ENCODE data around the gene RAPGEF1. TPM values are rescaled to one million over a fixed set of nuclear protein-coding genes. Genes with fewer than 3 reads are reported as not detected.

Gene RAPGEF1
- total RNA-seq, 1 donor from 2014 or later, result 57.9 TPM

GRCh38 chr9:131635892-131636291 is 104.0 kb downstream of the RAPGEF1 start:
- no peak for TF ChIP-seq CTCF (IDR thresholded peaks at IDR 0.05)
- no peak for TF ChIP-seq POLR2AphosphoS5 (IDR thresholded peaks at IDR 0.05; ENCODE audit: insufficient read depth in 1 of 2, low read depth in 1 of 2)
- TF ChIP-seq POLR2A (IDR thresholded peaks at IDR 0.05), result no peak
- H3K9me3 ChIP-seq, result no peaks in the 10 kb centered on the region
- peaks cover 30% of the 10 kb centered on the region for H3K4me1 ChIP-seq
- intact Hi-C loops (cut with DNase I), result no loop called here
- no peak overlapping the region for H3K4me3 ChIP-seq
- DNase-seq (ENCODE audit: extremely low spot score in 2 of 2), result no peak
- H3K27me3 ChIP-seq, result no peaks in the 10 kb centered on the region
- H3K36me3 ChIP-seq, result peaks cover 0 to 9% of the 10 kb centered on the region in 2 donors
- peak overlapping the region; percentile 90 for H3K27ac ChIP-seq

- H3K27me3 ChIP-seq, result no peaks in the 10 kb centered on the region
- peaks cover 24% of the 10 kb centered on the region for H3K4me1 ChIP-seq
- TF ChIP-seq POLR2AphosphoS5 (IDR thresholded peaks at IDR 0.05; ENCODE audit: insufficient read depth in 1 of 2, low read depth in 1 of 2), result peak; percentile 84 to 97
- TF ChIP-seq CTCF (IDR thresholded peaks at IDR 0.05), result no peak
- peak in 1 of 2 donors; percentile 52 for TF ChIP-seq POLR2A (IDR thresholded peaks at IDR 0.05)
- no peak overlapping the region for H3K4me3 ChIP-seq
- H3K9me3 ChIP-seq, result no peaks in the 10 kb centered on the region
- H3K36me3 ChIP-seq, result peaks cover 0 to 9% of the 10 kb centered on the region in 2 donors
- peak overlapping the region; percentile 90 for H3K27ac ChIP-seq
- DNase-seq (ENCODE audit: extremely low spot score in 2 of 2), result no peak
- intact Hi-C loops (cut with DNase I), result no loop called here
Measured at GRCh38 chr9:131635285-131635684, 104.6 kb downstream of the RAPGEF1 start.

- DNase-seq (ENCODE audit: extremely low spot score in 2 of 2), result no peak
- Histone ChIP-seq H3K27ac (peak overlapping the region; percentile 90), H3K27me3 (no peaks in the 10 kb centered on the region), H3K36me3 (peaks cover 0 to 13% of the 10 kb centered on the region in 2 donors), H3K9me3 (no peaks in the 10 kb centered on the region), H3K4me1 (peaks cover 23% of the 10 kb centered on the region), H3K4me3 (no peak overlapping the region)
- intact Hi-C loops (cut with DNase I), result no loop called here
- TF ChIP-seq POLR2A (IDR thresholded peaks at IDR 0.05), result no peak
- TF ChIP-seq POLR2AphosphoS5 (IDR thresholded peaks at IDR 0.05; ENCODE audit: insufficient read depth in 1 of 2, low read depth in 1 of 2), result peak in 1 of 2 donors; percentile 79
- TF ChIP-seq CTCF (IDR thresholded peaks at IDR 0.05), result no peak
Measured at GRCh38 chr9:131633491-131634031, 106.3 kb downstream of the RAPGEF1 start.

- DNase-seq (ENCODE audit: extremely low spot score in 2 of 2), result no peak
- no peak for TF ChIP-seq CTCF (IDR thresholded peaks at IDR 0.05)
- TF ChIP-seq POLR2A (IDR thresholded peaks at IDR 0.05), result no peak
- TF ChIP-seq POLR2AphosphoS5 (IDR thresholded peaks at IDR 0.05; ENCODE audit: insufficient read depth in 1 of 2, low read depth in 1 of 2), result no peak
- H3K4me1 ChIP-seq, result peaks cover 29% of the 10 kb centered on the region
- intact Hi-C loops (cut with DNase I), result no loop called here
- no peak overlapping the region for H3K4me3 ChIP-seq
- H3K36me3 ChIP-seq, result peaks cover 0 to 4% of the 10 kb centered on the region in 2 donors
- H3K9me3 ChIP-seq, result no peaks in the 10 kb centered on the region
- H3K27ac ChIP-seq, result no peak overlapping the region
- no peaks in the 10 kb centered on the region for H3K27me3 ChIP-seq
Measured at GRCh38 chr9:131631306-131631705, 108.6 kb downstream of the RAPGEF1 start.

- intact Hi-C loops (cut with DNase I), result no loop called here
- TF ChIP-seq POLR2AphosphoS5 (IDR thresholded peaks at IDR 0.05; ENCODE audit: insufficient read depth in 1 of 2, low read depth in 1 of 2) (no peak), POLR2A (IDR thresholded peaks at IDR 0.05) (no peak), CTCF (IDR thresholded peaks at IDR 0.05) (no peak)
- no peaks in the 10 kb centered on the region for H3K27me3 ChIP-seq
- H3K27ac ChIP-seq, result no peak overlapping the region
- H3K36me3 ChIP-seq, result peaks cover 0 to 14% of the 10 kb centered on the region in 2 donors
- no peaks in the 10 kb centered on the region for H3K9me3 ChIP-seq
- DNase-seq (ENCODE audit: extremely low spot score in 2 of 2), result no peak
- H3K4me1 ChIP-seq, result peaks cover 20% of the 10 kb centered on the region
- no peak overlapping the region for H3K4me3 ChIP-seq
Measured at GRCh38 chr9:131630205-131630831, 109.6 kb downstream of the RAPGEF1 start.

All from vagina (tissue), 2 donors.